CD14-positive monocyte (primary cell): ENCODE measurements around the gene RAB35. TPM values are rescaled to one million over a fixed set of nuclear protein-coding genes. Genes with fewer than 3 reads are reported as not detected.

Experiments
- DNase-seq, 3 donors: peaks; one replicate each; pipeline ENCODE4 v3.0.0-alpha.2; 2011 to 2022
- H2AFZ ChIP-seq: 2 replicates; pipeline ENCODE4 v1.6.0; 2012; ENCODE audit warnings: mild to moderate bottlenecking, low read depth, low read length, inconsistent platforms; ENCODE audit not compliant: insufficient read depth, poor library complexity, severe bottlenecking
- H3K27ac ChIP-seq, 2 donors: 1 replicate in 1 of 2; 2 replicates in 1 of 2; pipeline ENCODE4 v1.5.1; 2012 to 2013; ENCODE audit warnings: low read length in 2 of 2, control low read depth in 1 of 2, inconsistent platforms in 1 of 2, low read depth in 1 of 2, mild to moderate bottlenecking in 1 of 2
- H3K27me3 ChIP-seq, 2 donors: one replicate each; pipeline versions ENCODE4 v1.6.0 to v1.6.1; 2011 to 2013; ENCODE audit warnings: low read length in 2 of 2; ENCODE audit not compliant: control insufficient read depth in 2 of 2, insufficient read depth in 2 of 2
- H3K36me3 ChIP-seq, 2 donors: replicated peaks in 1 of 2; 1 replicate in 1 of 2; 2 replicates in 1 of 2; pipeline versions ENCODE4 v1.5.1 to v1.6.1; 2012 to 2013; ENCODE audit warnings: low read length in 2 of 2, control low read depth in 1 of 2, inconsistent platforms in 1 of 2, mild to moderate bottlenecking in 1 of 2; ENCODE audit not compliant: insufficient read depth in 2 of 2, control insufficient read depth in 1 of 2
- H3K4me1 ChIP-seq, 2 donors: 1 replicate in 1 of 2; 2 replicates in 1 of 2; pipeline versions ENCODE4 v1.5.1 to v1.6.1; 2012 to 2013; ENCODE audit warnings: low read length in 2 of 2, control low read depth in 1 of 2, inconsistent platforms in 1 of 2, mild to moderate bottlenecking in 1 of 2, moderate library complexity in 1 of 2; ENCODE audit not compliant: insufficient read depth in 2 of 2, control insufficient read depth in 1 of 2
- H3K4me2 ChIP-seq: replicated peaks from 2 replicates; pipeline ENCODE3; 2012; ENCODE audit warnings: low read length, moderate library complexity, mild to moderate bottlenecking; ENCODE audit not compliant: poor library complexity, severe bottlenecking; ENCODE audit errors: extremely low read depth
- H3K4me3 ChIP-seq, 3 experiments: fragments of 200-600 bp in 1 of 3; sonication (generic) in 1 of 3; replicated peaks in 1 of 3; 1 replicate in 2 of 3; 2 replicates in 1 of 3; pipeline ENCODE4 v1.5.1; 2011 to 2013; ENCODE audit warnings: low read length in 3 of 3, mild to moderate bottlenecking in 3 of 3, control low read depth in 2 of 3, low read depth in 2 of 3, inconsistent platforms in 1 of 3, moderate library complexity in 1 of 3
- H3K79me2 ChIP-seq: 2 replicates; pipeline ENCODE4 v1.6.0; 2012; ENCODE audit warnings: mild to moderate bottlenecking, control low read depth, inconsistent platforms, low read length, moderate library complexity; ENCODE audit not compliant: insufficient read depth
- H3K9ac ChIP-seq: 2 replicates; pipeline ENCODE4 v1.6.0; 2017; ENCODE audit warnings: low read length, mild to moderate bottlenecking; ENCODE audit not compliant: insufficient read depth, poor library complexity, severe bottlenecking
- H3K9me3 ChIP-seq, 2 donors: replicated peaks in 1 of 2; 1 replicate in 1 of 2; 2 replicates in 1 of 2; pipeline versions ENCODE4 v1.5.1 to v1.6.1; 2012 to 2013; ENCODE audit warnings: low read length in 2 of 2, control low read depth in 1 of 2; ENCODE audit not compliant: control insufficient read depth in 1 of 2, insufficient read depth in 1 of 2
- H4K20me1 ChIP-seq: 2 replicates; pipeline ENCODE4 v1.6.0; 2012; ENCODE audit warnings: mild to moderate bottlenecking, low read length, control low read depth, moderate library complexity; ENCODE audit not compliant: insufficient read depth
- H3K27ac Mint-ChIP-seq, 7 donors: one replicate each; pipeline ENCODE4 v1.8.0; 2020; ENCODE audit warnings: mild to moderate bottlenecking in 7 of 7, mixed read lengths in 7 of 7, moderate library complexity in 6 of 7, inconsistent platforms in 2 of 7
- H3K27me3 Mint-ChIP-seq, 3 donors: one replicate each; pipeline ENCODE4 v1.8.0; 2021 to 2022; ENCODE audit warnings: low read depth in 3 of 3, mild to moderate bottlenecking in 3 of 3, mixed read lengths in 3 of 3, moderate library complexity in 3 of 3, inconsistent platforms in 1 of 3
- H3K36me3 Mint-ChIP-seq, 2 donors: one replicate each; pipeline ENCODE4 v1.8.0; 2020; ENCODE audit warnings: mixed read lengths in 2 of 2, inconsistent platforms in 1 of 2, mild to moderate bottlenecking in 1 of 2
- H3K4me1 Mint-ChIP-seq: one replicate; pipeline ENCODE4 v1.8.0; 2020; ENCODE audit warnings: mild to moderate bottlenecking, mixed read lengths
- H3K4me3 Mint-ChIP-seq, 2 donors: one replicate each; pipeline ENCODE4 v1.8.0; 2020; ENCODE audit warnings: mild to moderate bottlenecking in 2 of 2, mixed read lengths in 2 of 2, moderate library complexity in 1 of 2
- H3K9me3 Mint-ChIP-seq, 7 donors: one replicate each; pipeline ENCODE4 v1.8.0; 2020 to 2022; ENCODE audit warnings: mixed read lengths in 7 of 7, mild to moderate bottlenecking in 6 of 7, moderate library complexity in 6 of 7, inconsistent platforms in 2 of 7
- WGBS: methylation state at CpG from one replicate; pipeline ENCODE4 v1.1.5; 2013; ENCODE audit warnings: missing lambda C conversion rate; ENCODE audit not compliant: insufficient coverage; 5-methylcytosine and 5-hydroxymethylcytosine counted together
- intact Hi-C, 2 donors: fragments of 100-400 bp; cut with micrococcal nuclease; formaldehyde crosslinking; loops; one replicate each; pipeline versions ENCODE4 v1.15.0 to v1.15.1; 2023
- polyA plus RNA-seq, 3 donors: library from polyadenylated mRNA; depleted of rRNA in 1 of 3; unstranded in 2 of 3; stranded (reverse) in 1 of 3; fragments of 300-500 nt in 2 of 3; fragments of >200 nt in 1 of 3; fragmentation: Illumina TruSeq in 2 of 3; gene quantifications; 1 replicate in 2 of 3; 2 replicates in 1 of 3; pipeline ENCODE4 v1.2.3, GENCODE V29; 2012 to 2021
- TF ChIP-seq, protein P1 (sequence below): fragments of 200-600 bp; IDR thresholded peaks from one replicate; pipeline ENCODE4 v1.8.0; 2022; ENCODE audit warnings: antibody characterized with exemption, mild to moderate bottlenecking

Gene RAB35
- polyA plus RNA-seq, 3 donors = 20.4 to 27.3 (median 21.6) TPM

- Histone ChIP-seq H3K4me3 (peak overlapping the region in 1 of 3 experiments; percentile 16), H3K4me2 (peak overlapping the region; percentile 0), H3K27me3 (no peaks in the 10 kb centered on the region), H3K9me3 (no peaks in the 10 kb centered on the region), H2AFZ (no peak overlapping the region), H4K20me1 (peaks cover 42% of the 10 kb centered on the region), H3K79me2 (no peaks in the 10 kb centered on the region), H3K9ac (no peak overlapping the region), H3K36me3 (peaks cover 33 to 39% of the 10 kb centered on the region in 2 donors), H3K4me1 (peaks cover 27 to 35% of the 10 kb centered on the region in 2 donors), H3K27ac (peak overlapping the region; percentile 47 to 62)
- Mint-ChIP-seq H3K4me1 (peaks cover 43% of the 10 kb centered on the region), H3K27me3 (peaks cover 0 to 4% (median 0%) of the 10 kb centered on the region in 3 donors), H3K27ac (peak overlapping the region; percentile 86 to 97 (median 91)), H3K4me3 (no peak overlapping the region), H3K9me3 (peaks cover 0 to 2% (median 0%) of the 10 kb centered on the region in 7 donors), H3K36me3 (peaks cover 42 to 50% of the 10 kb centered on the region in 2 donors)
- WGBS = 83% methylated on average over 3 of the region's 6 CpGs
- TF ChIP-seq, protein P1, sequence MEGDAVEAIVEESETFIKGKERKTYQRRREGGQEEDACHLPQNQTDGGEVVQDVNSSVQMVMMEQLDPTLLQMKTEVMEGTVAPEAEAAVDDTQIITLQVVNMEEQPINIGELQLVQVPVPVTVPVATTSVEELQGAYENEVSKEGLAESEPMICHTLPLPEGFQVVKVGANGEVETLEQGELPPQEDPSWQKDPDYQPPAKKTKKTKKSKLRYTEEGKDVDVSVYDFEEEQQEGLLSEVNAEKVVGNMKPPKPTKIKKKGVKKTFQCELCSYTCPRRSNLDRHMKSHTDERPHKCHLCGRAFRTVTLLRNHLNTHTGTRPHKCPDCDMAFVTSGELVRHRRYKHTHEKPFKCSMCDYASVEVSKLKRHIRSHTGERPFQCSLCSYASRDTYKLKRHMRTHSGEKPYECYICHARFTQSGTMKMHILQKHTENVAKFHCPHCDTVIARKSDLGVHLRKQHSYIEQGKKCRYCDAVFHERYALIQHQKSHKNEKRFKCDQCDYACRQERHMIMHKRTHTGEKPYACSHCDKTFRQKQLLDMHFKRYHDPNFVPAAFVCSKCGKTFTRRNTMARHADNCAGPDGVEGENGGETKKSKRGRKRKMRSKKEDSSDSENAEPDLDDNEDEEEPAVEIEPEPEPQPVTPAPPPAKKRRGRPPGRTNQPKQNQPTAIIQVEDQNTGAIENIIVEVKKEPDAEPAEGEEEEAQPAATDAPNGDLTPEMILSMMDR = no peak
- intact Hi-C loops = loop anchor here in 1 of 2 donors (2.0 kb wide), 1 partner anchor 75 kb away; the partner anchor contains the start of gene RPLP0
- no peak for DNase-seq
These were observed 9.5 kb upstream of the RAB35 start for GRCh38 chr12:120125792-120126634.

DNA sequence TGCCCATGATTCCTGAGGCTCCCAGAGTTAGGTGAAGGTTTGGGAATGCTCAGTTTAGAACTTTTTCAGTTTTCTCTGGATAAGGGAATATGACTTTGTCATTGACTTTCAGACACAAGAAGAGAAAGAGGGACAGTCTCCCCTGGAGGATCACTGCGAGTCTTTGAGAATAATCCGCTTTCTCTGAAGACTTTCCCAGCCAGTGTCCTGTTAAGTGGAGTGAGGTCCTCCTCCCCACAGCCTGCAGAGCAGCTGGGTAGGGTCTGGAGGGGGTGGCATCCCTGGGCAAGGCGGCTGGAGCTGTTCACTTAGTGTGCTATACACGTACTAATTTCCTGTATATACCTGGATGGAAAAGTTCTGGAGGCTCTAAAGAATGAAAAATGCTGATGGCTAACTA is 8.5 kb upstream of the RAB35 start:
- Histone ChIP-seq H3K4me1 (peaks cover 27 to 43% of the 10 kb centered on the region in 2 donors), H3K4me3 (no peak overlapping the region), H4K20me1 (peaks cover 36% of the 10 kb centered on the region), H2AFZ (no peak overlapping the region), H3K36me3 (peaks cover 23 to 29% of the 10 kb centered on the region in 2 donors), H3K27ac (no peak overlapping the region), H3K27me3 (no peaks in the 10 kb centered on the region), H3K79me2 (no peaks in the 10 kb centered on the region), H3K9me3 (no peaks in the 10 kb centered on the region), H3K9ac (no peak overlapping the region), H3K4me2 (no peak overlapping the region)
- Mint-ChIP-seq H3K27ac (peak overlapping the region in 4 of 7 donors; percentile 41 to 91 (median 67)), H3K36me3 (peaks cover 33 to 40% of the 10 kb centered on the region in 2 donors), H3K4me1 (peaks cover 51% of the 10 kb centered on the region), H3K27me3 (peaks cover 0 to 4% (median 0%) of the 10 kb centered on the region in 3 donors), H3K9me3 (peaks cover 0 to 2% (median 0%) of the 10 kb centered on the region in 7 donors), H3K4me3 (no peak overlapping the region)
- no peak for DNase-seq
- TF ChIP-seq, protein P1 = no peak
- intact Hi-C loops = no loop called here
- WGBS = 100% methylated on average over 3 of the region's 4 CpGs
